CD4-positive, alpha-beta T cell treated with Interleukin-6 at 100 ng/mL for 8 hours (primary cell): ENCODE measurements around the gene HPN.
"Not testable (repeated sequence)": the region's sequence is repeated elsewhere in the genome, so short reads cannot be mapped to it uniquely, and the experiment has no call there.

ENCODE experiments used
- DNase-seq: peaks from one replicate; pipeline ENCODE4 v3.0.0-alpha.2; 2020; ENCODE audit warnings: mixed read lengths, low spot score

The HPN gene

DNA sequence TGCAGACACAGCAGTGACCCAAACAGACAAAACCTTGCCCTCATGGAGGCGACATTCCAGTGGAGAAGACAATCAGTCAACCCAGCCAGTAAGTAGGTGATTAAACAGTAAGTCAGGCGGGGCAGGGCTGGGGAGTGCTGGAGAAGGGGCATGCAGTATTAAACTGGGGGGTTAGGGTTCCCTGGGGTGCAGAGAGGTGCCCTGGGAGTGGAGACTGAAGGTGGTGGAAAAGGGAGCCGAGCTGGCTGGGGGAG lies 42.9 kb downstream of the HPN start:
- DNase-seq: no peak

DNA sequence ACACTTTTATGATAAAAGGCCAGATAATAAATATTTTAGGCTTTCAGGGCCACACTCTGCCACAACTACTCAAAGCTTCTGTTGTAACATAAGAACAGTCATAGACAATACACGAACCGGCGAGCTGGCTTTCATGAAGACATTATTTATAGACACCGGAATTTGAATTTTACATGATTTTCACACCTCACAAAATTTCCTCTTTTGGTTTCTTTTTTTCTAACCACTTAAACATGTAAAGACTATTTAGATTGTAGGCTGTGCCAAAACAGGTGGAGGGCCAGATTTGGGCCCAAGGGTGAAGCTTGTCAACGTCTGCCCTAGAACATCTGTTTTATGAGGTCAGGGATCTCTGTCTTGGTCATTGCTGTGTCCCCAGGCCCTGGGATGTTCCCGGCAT lies 44.4 kb downstream of the HPN start:
- no peak for DNase-seq

DNA sequence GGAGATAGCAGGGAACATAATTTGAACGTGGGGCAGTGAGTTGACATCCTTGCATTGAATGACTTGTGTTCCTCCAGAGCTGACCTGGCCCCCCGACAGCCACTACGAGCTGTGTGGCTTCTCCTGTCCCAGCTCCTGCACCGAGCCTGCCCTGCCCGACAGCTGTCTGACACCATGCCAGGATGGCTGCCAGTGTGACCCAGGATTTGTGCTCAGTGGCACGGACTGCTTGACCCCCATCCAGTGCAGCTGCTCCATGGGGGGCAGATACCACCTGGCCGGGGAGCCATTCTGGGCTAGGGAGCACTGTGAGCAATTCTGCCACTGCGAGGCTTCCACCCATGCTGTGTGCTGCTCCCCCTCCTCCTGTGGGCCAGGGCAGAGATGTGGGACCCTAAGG lies 44.9 kb downstream of the HPN start:
- no peak for DNase-seq

DNA sequence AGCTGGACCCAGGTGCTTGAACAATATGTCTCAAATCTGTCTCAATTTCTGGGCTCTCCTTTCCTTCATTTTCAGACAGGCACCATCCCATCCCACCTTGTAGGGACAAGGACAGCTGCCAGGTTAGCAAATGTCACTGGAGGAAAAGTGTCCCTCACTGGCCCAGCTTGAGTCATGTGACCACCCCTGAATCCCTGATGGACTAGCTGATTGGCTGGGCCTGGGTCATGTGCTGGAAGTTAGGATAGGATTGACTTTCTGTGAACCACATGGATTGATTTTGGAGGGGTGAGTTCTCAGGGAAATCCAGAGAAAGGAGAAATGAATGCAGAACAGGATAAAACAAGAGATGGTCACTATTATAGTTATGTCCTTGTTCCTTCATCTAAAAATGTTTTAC lies 45.9 kb downstream of the HPN start:
- no peak for DNase-seq

DNA sequence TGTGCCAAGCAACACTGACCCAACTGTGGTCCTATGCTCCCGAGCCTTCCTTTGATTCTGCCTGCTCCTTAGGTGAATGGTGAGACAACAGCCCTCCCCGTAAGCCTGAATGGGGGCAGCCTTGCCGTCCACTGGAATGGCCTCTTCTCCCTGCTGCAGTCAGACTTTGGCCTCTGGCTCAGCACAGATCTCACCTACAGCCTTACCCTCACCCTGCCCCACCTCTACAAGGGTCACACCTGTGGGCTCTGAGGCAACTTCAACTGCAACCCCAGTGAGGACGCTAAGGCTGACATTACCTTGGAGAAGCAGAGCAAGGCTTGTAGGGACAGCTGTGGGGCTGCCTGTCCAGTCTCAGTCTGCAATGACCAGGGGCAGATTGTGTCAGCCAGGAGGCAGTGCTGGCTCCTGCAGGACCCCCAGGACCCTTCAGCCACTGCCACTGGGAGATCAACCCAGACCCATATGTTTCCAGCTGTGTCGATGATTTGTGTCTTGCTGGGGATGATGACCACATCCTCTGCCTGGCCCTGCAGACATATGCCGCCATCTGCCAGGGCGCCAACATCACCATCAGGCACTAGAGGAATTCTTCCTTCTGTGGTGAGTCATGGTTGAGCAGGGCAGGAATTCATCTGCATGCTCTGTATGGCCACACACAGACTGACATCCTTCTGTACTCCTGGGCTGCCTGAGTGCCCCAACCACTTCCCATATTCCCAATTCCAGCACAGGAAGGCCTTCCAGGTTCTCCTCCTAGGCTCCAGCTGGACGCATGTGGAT lies 46.8 kb downstream of the HPN start:
- DNase-seq: no peak

DNA sequence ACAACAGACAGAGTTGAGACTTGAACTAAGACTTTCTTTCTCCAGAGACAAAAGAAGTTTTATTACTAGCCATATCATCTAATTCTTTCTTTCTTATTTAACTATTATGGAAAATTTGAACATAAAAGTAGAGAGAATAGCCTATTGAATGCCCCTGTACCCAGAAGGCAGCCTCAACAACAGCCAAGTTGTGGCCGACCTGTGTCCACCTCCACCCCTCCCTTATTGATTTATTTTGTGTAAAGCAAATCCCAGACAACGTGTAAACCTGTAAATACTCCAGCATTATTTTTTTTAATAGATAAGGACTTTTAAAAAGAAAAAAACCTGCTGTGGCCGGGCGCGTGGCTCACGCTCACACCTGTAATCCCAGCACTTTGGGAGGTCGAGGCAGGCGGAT lies 48.0 kb downstream of the HPN start:
- DNase-seq: no peak

DNA sequence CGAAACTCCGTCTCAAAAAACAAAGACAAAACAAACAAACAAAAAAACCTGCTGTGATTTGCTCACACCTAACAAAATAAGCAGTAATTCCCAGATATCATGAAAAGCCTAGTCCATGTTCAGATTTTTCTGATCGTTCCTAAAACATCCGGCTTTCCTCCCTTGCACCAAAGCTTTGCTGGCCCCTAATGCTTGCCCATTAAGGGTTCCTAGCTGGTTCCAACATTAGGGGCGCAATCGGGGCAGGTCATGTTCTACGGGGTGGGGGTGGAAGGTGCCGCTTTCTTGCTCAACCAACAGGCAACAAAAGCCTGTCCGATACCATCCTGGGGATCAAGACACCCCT lies 48.6 kb downstream of the HPN start:
- DNase-seq: no peak

DNA sequence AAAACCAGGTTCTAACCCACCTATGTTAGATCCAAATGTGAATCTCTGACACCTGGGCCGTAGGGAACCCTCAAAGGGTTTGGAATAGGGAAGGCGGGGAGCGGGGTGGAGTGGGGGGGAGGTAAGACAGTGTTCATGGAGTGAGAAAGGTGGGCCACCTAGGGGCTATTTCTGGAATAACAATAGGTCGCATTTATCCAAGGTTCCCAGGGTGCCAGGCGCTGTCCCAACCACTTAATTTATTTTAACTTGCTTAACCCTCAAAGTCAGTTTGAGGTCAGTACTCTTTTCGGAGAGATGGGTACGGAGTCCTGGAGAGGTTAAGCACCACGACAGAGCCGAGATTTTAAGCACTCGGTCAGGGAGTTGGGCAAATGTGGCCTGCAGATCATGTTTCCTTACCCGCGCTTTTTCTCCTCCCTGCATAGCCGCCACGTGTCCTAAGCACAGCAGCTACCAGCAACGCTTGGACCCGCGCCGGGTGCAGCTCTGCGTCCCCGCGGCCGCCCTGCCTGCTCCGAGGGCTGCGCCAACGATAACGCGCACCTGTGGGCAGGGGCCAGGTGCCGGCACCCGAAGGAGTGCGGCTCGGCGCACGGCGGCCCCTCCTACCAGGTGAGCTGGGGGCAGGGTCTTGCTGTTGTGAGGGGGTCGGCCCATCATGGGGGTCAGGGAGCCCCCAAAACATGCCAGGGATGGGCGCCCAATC lies 49.1 kb downstream of the HPN start:
- DNase-seq: peak; percentile 37

DNA sequence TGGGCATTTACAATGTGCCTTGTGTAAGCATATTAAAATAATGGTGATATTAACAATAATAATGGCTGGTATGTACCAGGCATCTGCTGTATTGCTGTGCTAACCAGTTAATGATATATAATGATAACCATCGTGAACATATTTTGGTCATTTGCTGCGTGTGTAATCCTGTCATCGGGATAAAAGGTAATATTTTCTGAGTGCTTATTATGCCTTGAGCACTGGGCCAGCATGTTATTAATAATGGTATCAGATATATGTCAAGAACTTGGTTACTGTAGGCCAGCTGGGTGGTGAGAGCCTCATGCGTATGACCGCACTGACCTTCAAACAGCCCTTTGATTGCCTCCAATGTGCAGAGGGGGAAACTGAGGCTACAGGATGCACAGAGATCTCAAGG lies 51.9 kb downstream of the HPN start:
- DNase-seq: no peak

DNA sequence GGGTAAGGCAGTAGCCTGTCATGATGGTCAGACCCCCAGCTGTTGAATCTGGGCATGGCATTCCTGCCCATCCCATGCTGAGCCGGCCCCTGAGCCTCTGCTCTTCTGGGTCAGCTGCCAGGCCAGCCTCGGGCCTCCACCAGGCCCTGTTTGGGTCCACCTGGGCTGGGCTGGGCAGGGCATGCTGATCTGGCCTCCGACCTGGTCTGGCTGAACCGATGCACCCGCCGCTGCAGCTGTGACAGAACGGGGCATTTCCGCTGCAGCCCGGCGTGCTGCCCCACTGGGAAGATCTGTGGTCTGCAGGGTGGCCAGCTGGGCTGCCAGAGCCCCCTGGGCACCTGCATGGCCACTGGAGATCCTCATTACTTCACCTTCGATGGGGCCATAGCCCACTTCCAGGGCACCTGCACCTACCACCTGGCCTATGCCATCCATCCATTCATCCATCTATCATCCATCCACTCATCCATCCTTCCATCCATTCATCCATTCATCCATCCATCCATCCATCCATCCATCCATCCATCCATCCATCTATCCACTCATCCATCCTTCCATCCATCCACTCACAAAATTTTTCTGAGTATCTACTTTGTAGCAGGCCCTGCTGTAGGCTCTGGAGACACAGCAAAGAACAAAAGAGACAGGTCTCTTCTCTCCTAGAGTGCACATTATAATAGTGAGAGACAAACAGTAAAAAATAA lies 52.6 kb downstream of the HPN start:
- no peak for DNase-seq

DNA sequence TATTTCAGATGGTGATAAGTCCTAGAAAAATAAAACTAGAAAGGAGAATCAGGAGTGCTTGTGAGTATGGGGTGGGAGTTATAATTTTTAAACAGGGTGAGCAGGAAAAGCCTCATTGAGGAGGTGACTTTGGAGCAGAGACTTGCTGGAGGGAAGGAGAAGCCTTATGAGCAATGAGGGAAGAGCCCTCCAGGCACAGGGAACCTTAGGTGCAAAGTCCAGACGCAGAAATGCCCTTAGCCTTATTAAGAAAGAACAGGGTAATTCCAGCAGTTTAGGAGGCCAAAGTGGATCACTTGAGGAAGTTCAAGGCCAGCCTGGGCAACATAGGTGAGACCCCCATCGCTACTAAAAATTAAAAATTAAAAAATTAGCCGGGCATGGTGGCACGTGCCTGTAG lies 53.1 kb downstream of the HPN start:
- DNase-seq: no peak

DNA sequence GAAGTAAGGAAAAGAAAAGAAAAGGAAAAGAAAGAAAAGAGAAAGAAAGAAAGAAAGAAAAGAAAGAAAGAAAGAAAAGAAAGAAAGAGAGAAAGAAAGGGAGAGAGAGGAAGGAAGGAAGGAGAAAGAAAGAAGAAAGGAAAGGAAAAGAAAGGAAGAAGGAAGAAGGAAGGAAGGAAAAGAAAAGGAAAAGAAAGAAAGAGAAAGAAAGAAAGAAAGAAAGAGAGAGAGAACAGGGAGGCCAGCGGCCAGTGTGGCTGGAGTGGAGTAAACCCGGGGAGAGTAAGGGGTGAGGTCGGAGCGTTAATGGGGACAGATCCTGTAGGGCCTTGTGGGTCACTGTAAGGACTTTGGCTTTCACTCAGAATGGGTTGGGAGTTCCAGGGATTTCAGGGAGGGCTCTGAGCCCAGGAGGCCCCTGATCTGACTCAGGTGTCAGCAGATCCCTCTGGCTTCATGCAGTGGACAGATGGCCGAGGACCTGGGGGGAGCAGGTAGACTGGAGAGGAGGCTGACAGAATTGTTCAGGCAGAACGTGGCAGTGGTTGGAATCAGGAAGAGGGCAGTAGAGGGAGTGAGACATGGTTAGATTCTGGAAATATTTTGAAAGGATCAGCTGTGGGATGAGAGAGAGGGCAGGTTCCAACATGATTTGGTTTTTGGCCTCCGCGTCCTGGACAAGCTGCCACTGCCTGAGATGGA lies 54.3 kb downstream of the HPN start:
- no peak for DNase-seq

DNA sequence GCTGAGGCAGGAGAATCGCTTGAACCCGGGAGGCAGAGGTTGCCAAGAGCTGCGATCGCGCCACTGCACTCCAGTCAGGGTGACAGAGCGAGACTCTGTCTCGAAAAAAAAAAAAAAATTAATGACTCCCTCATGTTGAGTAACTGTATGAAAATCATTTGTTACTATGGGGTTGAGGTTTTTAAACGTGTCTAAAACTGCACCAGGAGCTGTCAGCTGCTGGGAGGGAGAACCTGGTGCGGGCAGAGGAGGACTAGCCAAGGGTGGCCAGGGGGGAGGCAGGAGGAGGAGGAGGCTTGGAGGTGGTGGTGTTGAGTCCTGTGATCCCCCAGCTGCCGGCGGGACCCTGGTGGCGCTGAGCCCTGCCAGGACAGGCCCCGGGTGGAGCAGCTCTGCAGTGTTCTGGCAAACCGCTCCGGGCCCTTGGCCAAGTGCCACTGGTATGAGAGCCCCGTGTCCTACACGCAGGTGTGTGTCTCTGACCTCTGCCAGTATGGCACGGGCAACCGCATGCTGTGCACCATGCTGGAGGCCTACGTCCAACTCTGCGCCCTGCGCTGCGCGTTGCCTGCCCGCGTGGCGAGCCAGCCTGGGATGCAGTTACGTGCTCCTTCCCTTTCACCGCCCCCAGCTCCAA lies 57.0 kb downstream of the HPN start:
- no peak for DNase-seq

DNA sequence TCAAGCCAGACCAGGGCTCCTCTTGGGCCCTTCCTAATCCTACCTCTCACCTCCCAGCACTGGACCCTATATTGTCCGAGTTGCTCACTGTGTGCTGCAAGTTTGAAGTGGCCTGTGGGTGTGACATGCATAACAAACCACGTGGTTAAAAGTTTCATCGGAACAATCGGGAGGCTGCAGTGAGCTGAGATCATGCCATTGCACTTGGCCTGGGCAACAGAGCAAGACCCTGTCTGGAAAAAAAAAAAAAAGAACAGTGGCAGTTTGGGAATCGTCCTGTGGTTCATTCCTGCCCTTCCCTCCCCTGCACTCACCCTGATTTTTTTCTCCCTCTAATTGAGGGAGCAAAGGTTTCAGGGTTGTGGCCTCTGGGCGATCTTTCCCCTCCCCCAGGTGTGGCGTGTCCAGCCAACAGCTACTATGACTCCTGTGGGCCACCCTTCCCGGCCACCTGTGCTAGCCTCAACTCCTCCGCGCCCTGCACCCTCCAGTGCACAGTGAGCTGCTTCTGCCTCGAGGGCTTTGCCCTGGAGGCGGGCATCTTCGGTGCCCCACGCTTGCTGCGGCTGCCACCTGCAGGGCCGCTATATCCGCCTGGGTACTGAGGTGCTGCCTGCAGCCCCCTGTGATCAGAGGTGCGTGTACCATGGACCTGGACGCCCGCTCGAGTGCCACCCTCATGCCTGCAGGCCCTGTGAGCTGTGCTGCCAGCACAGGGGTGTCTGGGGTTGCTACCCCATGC lies 57.8 kb downstream of the HPN start:
- no peak for DNase-seq

DNA sequence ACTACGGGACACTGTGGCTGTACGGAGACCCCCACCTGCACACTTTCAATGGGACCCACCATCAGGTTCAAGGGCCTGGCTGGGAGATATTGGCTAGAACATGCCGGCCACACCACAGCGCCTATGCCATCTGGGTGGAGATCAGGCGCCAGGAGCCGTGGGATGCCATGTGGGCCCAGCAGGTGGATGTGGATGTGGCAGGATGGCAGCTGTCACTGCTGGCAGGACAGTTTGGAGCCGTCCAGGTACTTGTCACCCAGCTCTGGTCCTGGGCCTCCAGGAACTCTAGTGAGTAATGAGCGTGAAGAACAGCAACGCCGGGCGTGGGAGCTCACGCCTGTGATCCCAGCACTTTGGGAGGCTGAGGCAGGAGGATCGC lies 58.4 kb downstream of the HPN start:
- DNase-seq: no peak

DNA sequence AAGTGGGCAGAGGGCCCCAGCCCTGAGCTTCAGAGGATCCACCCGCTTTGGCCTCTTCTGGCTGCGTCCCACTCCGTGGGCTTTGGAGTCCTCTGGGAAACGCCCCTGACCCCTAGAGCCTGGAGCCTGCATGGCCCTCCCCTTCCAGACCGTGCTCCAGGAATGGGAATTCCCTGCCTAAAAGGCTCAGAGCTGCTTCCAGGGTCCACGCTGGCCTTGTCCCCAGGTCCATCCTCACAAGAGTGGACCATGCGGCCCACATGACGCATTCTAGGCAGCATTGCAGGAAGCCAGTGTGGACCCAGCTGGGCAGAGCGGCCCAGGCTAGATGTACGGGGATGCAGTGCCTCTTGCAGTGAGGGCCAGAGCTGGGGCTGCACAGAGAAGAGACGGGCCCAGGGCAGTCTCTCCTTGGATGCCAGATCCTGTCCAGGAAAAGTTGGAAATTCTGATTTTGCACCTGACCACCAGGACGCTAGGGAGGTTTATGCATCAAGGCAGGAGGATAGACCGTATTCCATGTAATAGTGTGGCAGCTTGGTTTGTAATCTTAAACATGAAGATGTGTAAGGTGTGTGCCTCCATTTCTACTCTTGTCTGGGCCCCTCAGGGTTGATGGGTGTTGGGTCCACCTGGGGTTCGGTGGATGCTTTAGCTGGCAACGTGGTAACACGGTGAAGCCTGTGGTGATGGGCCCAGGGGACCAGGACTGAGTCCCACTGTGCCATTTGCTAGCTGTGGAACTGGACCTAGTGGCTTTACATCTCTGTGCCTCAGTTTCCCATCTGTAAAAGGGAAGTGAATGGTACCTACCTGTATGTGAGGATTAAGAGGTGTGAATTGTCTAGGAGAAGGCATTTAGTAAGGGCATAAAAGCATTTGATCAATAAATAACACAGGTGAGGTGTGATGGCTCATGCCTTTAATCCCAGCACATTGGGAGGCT lies 59.3 kb downstream of the HPN start:
- no peak for DNase-seq

DNA sequence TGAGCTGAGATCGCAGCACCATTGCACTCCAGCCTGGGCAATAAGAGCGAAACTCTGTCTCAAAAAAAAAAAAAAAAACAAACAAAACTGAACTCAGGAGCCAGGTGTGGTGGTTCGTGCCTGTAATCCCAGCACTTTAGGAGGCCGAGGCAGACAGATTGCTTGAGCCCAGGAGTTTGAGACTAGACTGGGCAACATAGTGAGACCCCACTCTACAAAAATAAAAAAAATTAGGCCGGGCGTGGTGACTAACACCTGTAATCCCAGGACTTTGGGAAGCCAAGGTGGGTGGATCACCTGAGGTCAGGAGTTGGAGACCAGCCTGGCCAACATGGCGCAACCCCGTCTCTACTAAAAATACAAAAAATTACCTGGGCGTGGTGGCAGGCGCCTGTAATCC lies 60.4 kb downstream of the HPN start:
- DNase-seq: not testable (repeated sequence)

DNA sequence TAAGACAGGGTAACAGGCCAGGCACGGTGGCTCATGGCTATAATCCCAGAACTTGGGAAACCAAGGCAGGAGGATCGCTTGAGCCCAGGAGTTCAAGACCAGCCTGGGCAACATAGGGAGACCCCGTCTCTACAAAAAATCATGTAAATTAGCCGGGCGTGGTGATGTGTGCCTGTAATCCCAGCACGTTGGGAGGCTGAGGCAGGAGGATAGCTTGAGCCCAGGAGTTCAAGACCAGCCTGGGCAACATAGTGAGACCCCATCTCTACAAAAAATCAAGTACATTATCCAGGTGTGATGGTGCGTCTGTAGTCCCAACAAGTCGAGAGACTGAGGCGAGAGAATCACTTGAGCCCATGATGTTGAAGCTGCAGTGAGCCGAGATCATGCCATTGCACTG lies 62.1 kb downstream of the HPN start:
- not testable (repeated sequence) for DNase-seq

DNA sequence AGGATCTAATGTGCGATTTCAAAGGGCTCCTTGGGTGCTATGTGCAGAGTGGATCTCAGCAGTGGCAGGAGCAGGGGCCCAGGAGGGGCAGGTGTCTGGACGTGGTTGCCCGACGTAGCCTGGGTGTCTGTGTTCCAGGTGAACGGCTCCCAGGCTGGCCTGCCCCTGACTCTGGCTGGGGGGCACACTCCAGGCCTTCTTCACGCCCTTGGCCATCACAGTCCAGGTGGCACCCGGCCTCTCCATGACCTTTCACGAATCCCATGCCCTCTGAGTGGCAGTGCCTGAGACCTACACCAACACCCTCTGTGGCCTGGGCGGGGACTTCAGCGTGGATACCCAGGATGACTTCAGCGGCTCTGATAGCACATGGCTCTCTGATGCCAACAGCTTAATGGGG lies 62.8 kb downstream of the HPN start:
- DNase-seq: no peak

DNA sequence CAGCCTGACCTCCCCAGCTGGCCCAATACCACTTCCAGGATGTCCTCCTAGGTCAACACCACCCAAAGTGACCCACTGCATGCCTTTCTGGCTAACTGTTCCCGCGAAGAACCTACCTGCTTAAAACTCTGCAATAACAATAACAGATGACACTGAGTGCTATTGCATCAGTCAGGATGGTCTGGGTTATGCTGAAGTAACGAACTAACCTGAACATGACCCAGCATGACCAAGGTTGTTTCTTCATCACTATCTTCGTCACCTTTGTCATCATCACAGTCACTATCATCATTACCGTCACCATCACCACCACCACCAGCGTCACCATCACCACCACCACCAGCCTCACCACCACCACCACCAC lies 63.5 kb downstream of the HPN start:
- no peak for DNase-seq
